ENCODE data around the gene SLC4A4.

DNA sequence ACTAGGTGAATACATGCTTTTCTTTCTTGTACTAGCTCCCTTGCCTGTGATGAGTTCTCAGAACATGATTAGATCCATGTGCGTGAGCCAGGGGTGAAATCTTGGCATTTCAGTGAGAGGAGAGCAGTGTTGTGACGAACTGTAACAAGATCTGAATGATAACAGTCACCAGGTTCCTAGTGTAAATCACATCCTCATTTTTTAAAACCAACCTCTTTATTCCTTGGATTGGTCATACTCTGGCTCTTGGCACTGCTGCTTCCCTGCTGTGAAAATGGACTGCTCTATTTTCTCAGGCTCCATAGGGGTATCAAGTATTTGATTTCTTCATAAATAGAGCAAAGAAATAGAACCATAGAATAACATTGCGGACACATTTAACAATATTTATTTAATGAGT, 206.3 kb downstream of the SLC4A4 start:
- TF ChIP-seq, protein P1, sequence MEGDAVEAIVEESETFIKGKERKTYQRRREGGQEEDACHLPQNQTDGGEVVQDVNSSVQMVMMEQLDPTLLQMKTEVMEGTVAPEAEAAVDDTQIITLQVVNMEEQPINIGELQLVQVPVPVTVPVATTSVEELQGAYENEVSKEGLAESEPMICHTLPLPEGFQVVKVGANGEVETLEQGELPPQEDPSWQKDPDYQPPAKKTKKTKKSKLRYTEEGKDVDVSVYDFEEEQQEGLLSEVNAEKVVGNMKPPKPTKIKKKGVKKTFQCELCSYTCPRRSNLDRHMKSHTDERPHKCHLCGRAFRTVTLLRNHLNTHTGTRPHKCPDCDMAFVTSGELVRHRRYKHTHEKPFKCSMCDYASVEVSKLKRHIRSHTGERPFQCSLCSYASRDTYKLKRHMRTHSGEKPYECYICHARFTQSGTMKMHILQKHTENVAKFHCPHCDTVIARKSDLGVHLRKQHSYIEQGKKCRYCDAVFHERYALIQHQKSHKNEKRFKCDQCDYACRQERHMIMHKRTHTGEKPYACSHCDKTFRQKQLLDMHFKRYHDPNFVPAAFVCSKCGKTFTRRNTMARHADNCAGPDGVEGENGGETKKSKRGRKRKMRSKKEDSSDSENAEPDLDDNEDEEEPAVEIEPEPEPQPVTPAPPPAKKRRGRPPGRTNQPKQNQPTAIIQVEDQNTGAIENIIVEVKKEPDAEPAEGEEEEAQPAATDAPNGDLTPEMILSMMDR (IDR thresholded peaks at IDR 0.05), result no peak
- TF ChIP-seq ZFX (IDR thresholded peaks at IDR 0.05; ENCODE audit: borderline replicate concordance), result no peak

Data from 22Rv1 (cell line).